Left renal pelvis (tissue), 4 donors: Measurements from ENCODE around the gene IGSF3. TPM values are rescaled to one million over a fixed set of nuclear protein-coding genes. Genes with fewer than 3 reads are reported as not detected.

Experiments used
- DNase-seq, 4 donors: peaks; one replicate each; pipeline ENCODE4 v3.0.0-alpha.2; 2013; ENCODE audit warnings: low read depth in 4 of 4, low spot score in 3 of 4
- polyA plus RNA-seq, 4 donors: library from polyadenylated mRNA; unstranded; fragments of 120-200 nt; gene quantifications; one replicate each; pipeline ENCODE4 v1.2.1, GENCODE V29; 2013; ENCODE audit not compliant: insufficient read length in 4 of 4

Gene IGSF3
- polyA plus RNA-seq, result 10 to 100 TPM; 18.6 to 31.4 (median 27.4) TPM

- DNase-seq, result no peak
Observed at GRCh38 chr1:116667575-116668105, at the start of gene IGSF3. TSS of gene IGSF3 (minus strand) at chr1:116667733. CDS start at chr1:116666326, 1,407 bp downstream.

- no peak for DNase-seq
Observed at GRCh38 chr1:116717318-116717717, 49.8 kb upstream of the IGSF3 start.

GRCh38 chr1:116716391-116716790, 48.9 kb upstream of the IGSF3 start:
- DNase-seq, result no peak

GRCh38 chr1:116713474-116713873, 45.9 kb upstream of the IGSF3 start:
- no peak for DNase-seq

GRCh38 chr1:116712510-116712909, 45.0 kb upstream of the IGSF3 start:
- no peak for DNase-seq

- DNase-seq, result no peak
Observed at GRCh38 chr1:116711263-116711840, 43.8 kb upstream of the IGSF3 start.

GRCh38 chr1:116710420-116711262, 43.1 kb upstream of the IGSF3 start:
- DNase-seq, result no peak

GRCh38 chr1:116709666-116710167, 42.2 kb upstream of the IGSF3 start:
- DNase-seq, result no peak

- no peak for DNase-seq
Observed at GRCh38 chr1:116708255-116708900, 40.8 kb upstream of the IGSF3 start.

GRCh38 chr1:116706841-116707240, 39.3 kb upstream of the IGSF3 start:
- DNase-seq, result no peak

- no peak for DNase-seq
Observed at GRCh38 chr1:116706123-116706522, 38.6 kb upstream of the IGSF3 start.

- no peak for DNase-seq
Observed at GRCh38 chr1:116704278-116704677, 36.7 kb upstream of the IGSF3 start.

GRCh38 chr1:116699605-116700004, 32.1 kb upstream of the IGSF3 start:
- DNase-seq, result no peak

- DNase-seq, result no peak
Observed at GRCh38 chr1:116698244-116698595, 30.7 kb upstream of the IGSF3 start.

GRCh38 chr1:116697548-116698243, 30.2 kb upstream of the IGSF3 start:
- DNase-seq, result no peak

GRCh38 chr1:116694524-116694923, 27.0 kb upstream of the IGSF3 start:
- no peak for DNase-seq

- DNase-seq, result no peak
Observed at GRCh38 chr1:116693759-116694480, 26.4 kb upstream of the IGSF3 start.

- no peak for DNase-seq
Observed at GRCh38 chr1:116692879-116693278, 25.3 kb upstream of the IGSF3 start.

GRCh38 chr1:116690849-116691406, 23.4 kb upstream of the IGSF3 start:
- DNase-seq, result no peak

GRCh38 chr1:116690396-116690848, 22.9 kb upstream of the IGSF3 start:
- no peak for DNase-seq
